GM12878 (cell line): Measurements from ENCODE around the gene SLC17A8. TPM values are rescaled to one million over a fixed set of nuclear protein-coding genes. Genes with fewer than 3 reads are reported as not detected.

Source experiments
- ELK1 ChIP-seq: IDR thresholded peaks from 2 replicates; pipeline ENCODE4 v1.6.1; 2012; ENCODE audit warnings: low read depth, low read length, improper control_type of control experiment
- IRF4 ChIP-seq: IDR thresholded peaks from 2 replicates; pipeline ENCODE4 v1.6.1; 2011; ENCODE audit warnings: low read depth, low read length
- IRF5 ChIP-seq: fragments of 450-650 bp; IDR thresholded peaks from 2 replicates; pipeline ENCODE4 v1.6.1; 2017; ENCODE audit warnings: borderline replicate concordance
- JUND ChIP-seq: IDR thresholded peaks from 2 replicates; pipeline ENCODE4 v1.6.1; 2012; ENCODE audit warnings: low read depth, mild to moderate bottlenecking, low read length, improper control_type of control experiment, moderate library complexity
- SIN3A ChIP-seq: IDR thresholded peaks from 2 replicates; pipeline ENCODE4 v1.6.1; 2012; ENCODE audit warnings: low read depth, low read length, improper control_type of control experiment
- SIX5 ChIP-seq: IDR thresholded peaks from 2 replicates; pipeline ENCODE4 v1.6.1; 2011; ENCODE audit warnings: mild to moderate bottlenecking, low read depth, low read length, moderate library complexity; ENCODE audit not compliant: severe bottlenecking
- ZBTB11 ChIP-seq: fragments of 450-650 bp; formaldehyde crosslinking; IDR thresholded peaks from 2 replicates; pipeline ENCODE4 v1.5.0; 2022; ENCODE audit warnings: mild to moderate bottlenecking, missing genetic modification characterization
- polyA plus RNA-seq, 11 experiments: library from polyadenylated mRNA; depleted of rRNA in 4 of 11; unstranded in 6 of 11; stranded (reverse) in 5 of 11; fragments of >200 nt; fragmentation: Nextera tagmentation in 4 of 11; fragmentation: Illumina TruSeq in 1 of 11; extraction: Ambion mirVana in 4 of 11; extraction: Trizol in 1 of 11; gene quantifications; 1 replicate in 1 of 11; 2 replicates in 10 of 11; pipeline versions ENCODE4 v1.2.1 to v1.2.3, GENCODE V29; 2011 to 2016; ENCODE audit warnings: inconsistent platforms in 2 of 11, missing spikeins in 2 of 11, low read depth in 1 of 11
- total RNA-seq, 4 experiments: library from RNA; depleted of rRNA in 3 of 4; stranded (reverse); fragments of >200 nt in 3 of 4; fragmentation: Illumina TruSeq in 1 of 4; extraction: Trizol in 1 of 4; gene quantifications; 2 replicates each; pipeline versions ENCODE4 v1.2.1 to v1.2.3, GENCODE V29; 2013 to 2021

The SLC17A8 gene
- total and polyA plus RNA-seq, 10 of the 15 experiments (the other 5 are each of a cell fraction or from before 2014, with no cell fraction given) = 0.18 TPM; not detected in 9

- TF ChIP-seq IRF5 (no peak), ZBTB11 (CRISPR knock-in tag) (no peak), IRF4 (no peak), SIN3A (no peak), JUND (no peak), SIX5 (no peak), ELK1 (no peak)
- TF ChIP-seq, all 136 proteins: peak for 0
These were observed 8.5 kb downstream of the SLC17A8 start (continued) for GRCh38 chr12:100365411-100365810.
